Measurements from ENCODE around the gene SLC4A5. TPM values are rescaled to one million over a fixed set of nuclear protein-coding genes. Genes with fewer than 3 reads are reported as not detected.

SLC4A5 gene
- total and polyA plus RNA-seq, 5 experiments from 2014 or later: 0.46 to 15.1 (median 1.5) TPM

GRCh38 chr2:74379851-74380789, 36.9 kb upstream of the SLC4A5 start, which contains the start of gene DCTN1:
Gene DCTN1, minus strand, starts transcription at chr2:74380311. Its CDS starts 274 bp downstream, at chr2:74380037.
- Mint-ChIP-seq H3K27ac (peak within 1 kb of the TSS in 8 of 10 donors; percentile 18 to 88 (median 65)), H3K27me3 (no peaks in the 10 kb centered on the region), H3K9me3 (no peaks in the 10 kb centered on the region), H3K4me3 (peak within 1 kb of the TSS; percentile 56 to 79 (median 68)), H3K36me3 (peaks cover 0 to 34% (median 12%) of the 10 kb centered on the region in 3 donors), H3K4me1 (peaks cover 43 to 74% (median 52%) of the 10 kb centered on the region in 4 donors)
- ATAC-seq (peak; percentile 74 to 80), DNase-seq (peak in 2 of 10 donors; percentile 8 to 13)
- POLR2A ChIA-PET: no interaction called here

GRCh38 chr2:74378007-74378406, 34.8 kb upstream of the SLC4A5 start:
- peak overlapping the region in 2 of 10 donors; percentile 52 to 63 for H3K27ac Mint-ChIP-seq
- peaks cover 39 to 68% (median 46%) of the 10 kb centered on the region in 4 donors for H3K4me1 Mint-ChIP-seq

GRCh38 chr2:74375838-74376237, 32.6 kb upstream of the SLC4A5 start:
- no peaks in the 10 kb centered on the region for H3K9me3 Mint-ChIP-seq
- H3K4me1 Mint-ChIP-seq: peaks cover 37 to 56% (median 40%) of the 10 kb centered on the region in 4 donors
- DNase-seq (no peak), ATAC-seq (no peak)
- H3K4me3 Mint-ChIP-seq: no peak overlapping the region
- H3K27me3 Mint-ChIP-seq: no peaks in the 10 kb centered on the region
- H3K27ac Mint-ChIP-seq: peak overlapping the region in 3 of 10 donors; percentile 68 to 89 (median 83)
- peaks cover 0 to 44% (median 17%) of the 10 kb centered on the region in 3 donors for H3K36me3 Mint-ChIP-seq
- POLR2A ChIA-PET: no interaction called here

More at GRCh38 chr2:74378007-74378406, 34.8 kb upstream of the SLC4A5 start:
- no peak for ATAC-seq
- no peak for DNase-seq
- POLR2A ChIA-PET: no interaction called here
- peaks cover 0 to 30% (median 12%) of the 10 kb centered on the region in 3 donors for H3K36me3 Mint-ChIP-seq
- H3K4me3 Mint-ChIP-seq: no peak overlapping the region
- no peaks in the 10 kb centered on the region for H3K9me3 Mint-ChIP-seq
- H3K27me3 Mint-ChIP-seq: no peaks in the 10 kb centered on the region

GRCh38 chr2:74374509-74375205, 31.4 kb upstream of the SLC4A5 start:
- peaks cover 26 to 45% (median 30%) of the 10 kb centered on the region in 4 donors for H3K4me1 Mint-ChIP-seq
- POLR2A ChIA-PET: no interaction called here
- H3K27ac Mint-ChIP-seq: peak overlapping the region in 3 of 10 donors; percentile 4 to 68 (median 11)
- no peaks in the 10 kb centered on the region for H3K9me3 Mint-ChIP-seq
- peaks cover 0 to 56% (median 27%) of the 10 kb centered on the region in 3 donors for H3K36me3 Mint-ChIP-seq
- no peaks in the 10 kb centered on the region for H3K27me3 Mint-ChIP-seq
- DNase-seq (no peak), ATAC-seq (no peak)
- peak overlapping the region in 1 of 10 donors; percentile 14 for H3K4me3 Mint-ChIP-seq

- Mint-ChIP-seq H3K4me3 (no peak overlapping the region), H3K9me3 (no peaks in the 10 kb centered on the region), H3K36me3 (peaks cover 0 to 63% (median 28%) of the 10 kb centered on the region in 3 donors), H3K27ac (no peak overlapping the region), H3K4me1 (peaks cover 21 to 38% (median 26%) of the 10 kb centered on the region in 4 donors), H3K27me3 (no peaks in the 10 kb centered on the region)
- POLR2A ChIA-PET: no interaction called here
- ATAC-seq (no peak), DNase-seq (no peak)
Observed at GRCh38 chr2:74373985-74374384, 30.8 kb upstream of the SLC4A5 start.

GRCh38 chr2:74373221-74373676, 30.0 kb upstream of the SLC4A5 start:
- ATAC-seq (no peak), DNase-seq (no peak)
- peak overlapping the region in 1 of 10 donors; percentile 39 for H3K27ac Mint-ChIP-seq
- H3K4me1 Mint-ChIP-seq: peaks cover 16 to 31% (median 21%) of the 10 kb centered on the region in 4 donors
- no peak overlapping the region for H3K4me3 Mint-ChIP-seq
- POLR2A ChIA-PET: no interaction called here
- H3K27me3 Mint-ChIP-seq: no peaks in the 10 kb centered on the region
- peaks cover 0 to 70% (median 35%) of the 10 kb centered on the region in 3 donors for H3K36me3 Mint-ChIP-seq
- H3K9me3 Mint-ChIP-seq: no peaks in the 10 kb centered on the region

GRCh38 chr2:74372674-74373073, 29.5 kb upstream of the SLC4A5 start:
- Mint-ChIP-seq H3K4me1 (peaks cover 12 to 26% (median 19%) of the 10 kb centered on the region in 4 donors), H3K9me3 (no peaks in the 10 kb centered on the region), H3K4me3 (no peak overlapping the region), H3K36me3 (peaks cover 0 to 70% (median 34%) of the 10 kb centered on the region in 3 donors), H3K27ac (peak overlapping the region in 3 of 10 donors; percentile 20 to 46 (median 39)), H3K27me3 (no peaks in the 10 kb centered on the region)
- POLR2A ChIA-PET: no interaction called here
- DNase-seq (no peak), ATAC-seq (no peak)

GRCh38 chr2:74371421-74371820, 28.2 kb upstream of the SLC4A5 start:
- DNase-seq (no peak), ATAC-seq (no peak)
- Mint-ChIP-seq H3K4me1 (peaks cover 8 to 17% (median 13%) of the 10 kb centered on the region in 4 donors), H3K27ac (peak overlapping the region in 3 of 10 donors; percentile 15 to 87 (median 20)), H3K36me3 (peaks cover 0 to 73% (median 37%) of the 10 kb centered on the region in 3 donors), H3K9me3 (no peaks in the 10 kb centered on the region), H3K4me3 (no peak overlapping the region), H3K27me3 (no peaks in the 10 kb centered on the region)
- POLR2A ChIA-PET: no interaction called here

- Mint-ChIP-seq H3K27me3 (no peaks in the 10 kb centered on the region), H3K4me1 (peaks cover 0 to 8% (median 4%) of the 10 kb centered on the region in 4 donors), H3K9me3 (no peaks in the 10 kb centered on the region), H3K4me3 (no peak overlapping the region), H3K27ac (peak overlapping the region in 1 of 10 donors; percentile 85), H3K36me3 (peaks cover 0 to 83% (median 45%) of the 10 kb centered on the region in 3 donors)
- no peak for DNase-seq
- ATAC-seq: no peak
- POLR2A ChIA-PET: no interaction called here
Observed at GRCh38 chr2:74369976-74370375, 26.8 kb upstream of the SLC4A5 start.

- Mint-ChIP-seq H3K4me1 (peaks cover 0 to 8% (median 3%) of the 10 kb centered on the region in 4 donors), H3K9me3 (no peaks in the 10 kb centered on the region), H3K27ac (no peak overlapping the region), H3K4me3 (no peak overlapping the region), H3K36me3 (peaks cover 0 to 95% (median 45%) of the 10 kb centered on the region in 3 donors), H3K27me3 (no peaks in the 10 kb centered on the region)
- DNase-seq: no peak
- ATAC-seq: no peak
- POLR2A ChIA-PET: interaction anchor here (1.0 to 1.2 kb wide), 2 partner anchors 22 to 65 kb away, joined by 3 read pairs; no protein-coding TSS in a partner anchor
Observed at GRCh38 chr2:74368499-74368898, 25.3 kb upstream of the SLC4A5 start.

- Mint-ChIP-seq H3K27me3 (no peaks in the 10 kb centered on the region), H3K27ac (peak overlapping the region in 1 of 10 donors; percentile 70), H3K9me3 (no peaks in the 10 kb centered on the region), H3K4me1 (peaks cover 0 to 6% (median 2%) of the 10 kb centered on the region in 4 donors), H3K36me3 (peaks cover 0 to 98% (median 47%) of the 10 kb centered on the region in 3 donors), H3K4me3 (no peak overlapping the region)
- ATAC-seq (no peak), DNase-seq (no peak)
- POLR2A ChIA-PET: interaction anchor here (1.0 kb wide), 1 partner anchor 66 kb away, joined by 3 read pairs; no protein-coding TSS in a partner anchor
Observed at GRCh38 chr2:74367789-74368188, 24.6 kb upstream of the SLC4A5 start.

GRCh38 chr2:74366036-74366435, 22.8 kb upstream of the SLC4A5 start:
- POLR2A ChIA-PET: no interaction called here
- Mint-ChIP-seq H3K4me3 (no peak overlapping the region), H3K36me3 (peaks cover 6 to 99% (median 56%) of the 10 kb centered on the region in 3 donors), H3K27ac (peak overlapping the region in 2 of 10 donors; percentile 21 to 80), H3K27me3 (no peaks in the 10 kb centered on the region), H3K4me1 (peaks cover 0 to 1% (median 0%) of the 10 kb centered on the region in 4 donors), H3K9me3 (no peaks in the 10 kb centered on the region)
- no peak for DNase-seq
- ATAC-seq: no peak

Data from naive thymus-derived CD8-positive, alpha-beta T cell (primary cell).